ENCODE results near the gene SPATA4. TPM values are rescaled to one million over a fixed set of nuclear protein-coding genes. Genes with fewer than 3 reads are reported as not detected.

Gene SPATA4
- polyA plus RNA-seq, 1 of the 3 experiments (the other 2 are of a cell fraction) = 0.21 TPM

DNA sequence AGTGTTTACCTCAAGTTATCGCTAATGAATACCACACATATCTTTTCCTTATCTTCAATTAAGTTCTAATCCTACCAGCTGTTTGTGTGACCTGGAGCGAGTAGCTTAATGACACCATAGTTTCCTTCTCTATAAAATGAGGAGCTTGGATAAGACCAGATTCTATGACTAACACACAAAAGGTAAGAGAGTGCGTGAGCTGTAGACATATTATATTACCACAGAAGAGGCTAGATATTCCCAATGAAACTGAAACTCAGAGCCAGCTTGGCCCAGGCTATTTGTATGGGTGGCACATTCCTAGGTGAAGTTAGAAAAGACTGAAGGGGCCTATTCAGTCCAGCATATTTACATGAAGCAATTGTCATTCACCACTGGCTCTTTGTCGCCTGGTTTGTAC lies 43.4 kb upstream of the SPATA4 start:
- Histone ChIP-seq H3K36me3 (replicated peaks in 1 of 2; ENCODE audit: control insufficient read depth in 1 of 2, insufficient read depth in 2 of 2, low read length in 1 of 2) (no peaks in the 10 kb centered on the region), H3K9me3 (no peaks in the 10 kb centered on the region), H3F3A (replicated peaks; ENCODE audit: insufficient read depth) (no peaks in the 10 kb centered on the region), H3K27me3 (ENCODE audit: insufficient read depth) (no peaks in the 10 kb centered on the region), H3K27ac (ENCODE audit: low read depth in 2 of 2, low read length in 1 of 2) (peak overlapping the region; percentile 55 to 62; a peak in 2 of 4 replicates), H3K4me2 (peak overlapping the region; percentile 25; the same call in 1 of the 2 replicates), H3K9ac (no peak overlapping the region), H3K4me3 (ENCODE audit: low read depth in 2 of 2, low read length in 1 of 2) (no peak overlapping the region), H4K20me1 (ENCODE audit: insufficient read depth) (no peaks in the 10 kb centered on the region), H3K9me2 (no peaks in the 10 kb centered on the region), H3K4me1 (ENCODE audit: control insufficient read depth in 1 of 2, insufficient read depth in 2 of 2, low read depth in 1 of 2, low read length in 1 of 2) (peaks cover 0 to 15% of the 10 kb centered on the region in 2 experiments; a peak in 3 of 4 replicates), H3K79me2 (ENCODE audit: insufficient read depth) (no peaks in the 10 kb centered on the region), H2AFZ (ENCODE audit: low read depth) (no peak overlapping the region)
- no peak for DNase-seq
- ChIA-PET POLR2A (no interaction called here), CTCF (interaction anchor here (0.8 to 0.9 kb wide), 2 partner anchors 89 to 101 kb away, joined by 3 to 4 read pairs; no protein-coding TSS in a partner anchor)
- TF ChIP-seq, protein P1, sequence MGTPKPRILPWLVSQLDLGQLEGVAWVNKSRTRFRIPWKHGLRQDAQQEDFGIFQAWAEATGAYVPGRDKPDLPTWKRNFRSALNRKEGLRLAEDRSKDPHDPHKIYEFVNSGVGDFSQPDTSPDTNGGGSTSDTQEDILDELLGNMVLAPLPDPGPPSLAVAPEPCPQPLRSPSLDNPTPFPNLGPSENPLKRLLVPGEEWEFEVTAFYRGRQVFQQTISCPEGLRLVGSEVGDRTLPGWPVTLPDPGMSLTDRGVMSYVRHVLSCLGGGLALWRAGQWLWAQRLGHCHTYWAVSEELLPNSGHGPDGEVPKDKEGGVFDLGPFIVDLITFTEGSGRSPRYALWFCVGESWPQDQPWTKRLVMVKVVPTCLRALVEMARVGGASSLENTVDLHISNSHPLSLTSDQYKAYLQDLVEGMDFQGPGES (IDR thresholded peaks at IDR 0.05; ENCODE audit: low read depth, low read length) = no peak
- no peak for TF ChIP-seq RAD21 (IDR thresholded peaks at IDR 0.05; ENCODE audit: low read length)
- 63% methylated on average over 4 of the region's 4 CpGs for WGBS (ENCODE audit: low lambda C conversion rate)

DNA sequence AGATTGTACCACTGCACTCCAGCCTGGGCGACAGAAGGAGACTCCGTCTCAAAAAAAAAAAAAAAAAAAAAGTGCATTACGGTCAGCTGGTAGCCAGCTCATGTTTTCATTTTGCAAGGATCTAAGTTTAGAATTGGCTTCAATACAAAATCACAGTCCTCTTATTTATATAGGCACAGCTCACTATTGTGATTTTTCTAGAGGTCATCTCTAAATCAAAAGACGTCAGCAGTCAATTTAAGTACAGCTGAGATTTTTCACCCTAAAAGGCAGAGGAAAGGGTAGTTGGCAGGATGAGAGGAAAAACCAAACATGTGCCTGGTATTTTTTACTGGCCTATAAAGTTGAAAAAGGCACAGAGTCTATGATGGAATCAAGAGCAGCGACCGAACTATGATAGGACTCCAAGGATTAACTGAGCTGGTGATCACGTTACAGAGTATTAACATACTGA lies 42.8 kb upstream of the SPATA4 start:
- H3K79me2 ChIP-seq (ENCODE audit: insufficient read depth) = no peaks in the 10 kb centered on the region
- no peaks in the 10 kb centered on the region for H3K9me3 ChIP-seq
- CTCF ChIA-PET = interaction anchor here (0.9 kb wide), 2 partner anchors 21 to 88 kb away, joined by 4 read pairs; no protein-coding TSS in a partner anchor
- H3K27me3 ChIP-seq (ENCODE audit: insufficient read depth) = no peaks in the 10 kb centered on the region
- H3K9ac ChIP-seq = no peak overlapping the region
- POLR2A ChIA-PET = no interaction called here
- no peak overlapping the region for H2AFZ ChIP-seq (ENCODE audit: low read depth)
- H3K4me1 ChIP-seq (ENCODE audit: control insufficient read depth in 1 of 2, insufficient read depth in 2 of 2, low read depth in 1 of 2, low read length in 1 of 2) = peaks cover 0 to 15% of the 10 kb centered on the region in 2 experiments; a peak in 3 of 4 replicates
- peak overlapping the region; percentile 25; the same call in 1 of the 2 replicates for H3K4me2 ChIP-seq
- H4K20me1 ChIP-seq (ENCODE audit: insufficient read depth) = no peaks in the 10 kb centered on the region
- no peak for DNase-seq
- peak overlapping the region; percentile 55 to 62; a peak in 2 of 4 replicates for H3K27ac ChIP-seq (ENCODE audit: low read depth in 2 of 2, low read length in 1 of 2)
- WGBS (ENCODE audit: low lambda C conversion rate) = 43% methylated on average over 7 of the region's 7 CpGs
- H3K4me3 ChIP-seq (ENCODE audit: low read depth in 2 of 2, low read length in 1 of 2) = no peak overlapping the region
- peak; percentile 39; the same call in 1 of the 2 replicates for TF ChIP-seq TCF12 (IDR thresholded peaks at IDR 0.05)
- peak; percentile 36; the same call in 1 of the 2 replicates for TF ChIP-seq MEF2A (IDR thresholded peaks at IDR 0.05; ENCODE audit: borderline replicate concordance, low read depth)
- TF ChIP-seq RXRA (IDR thresholded peaks at IDR 0.05; ENCODE audit: borderline replicate concordance, low read depth) = no peak
- TF ChIP-seq EZH2phosphoT487 (IDR thresholded peaks at IDR 0.05; ENCODE audit: borderline replicate concordance, low read depth) = no peak
- 0 out of 2 replicates have a peak, but pooled peaks have one; percentile 20 for TF ChIP-seq JUND (IDR thresholded peaks at IDR 0.05)
- TF ChIP-seq PBX3 (IDR thresholded peaks at IDR 0.05) = peak; percentile 62
- TF ChIP-seq CHD2 (IDR thresholded peaks at IDR 0.05; ENCODE audit: low read length, partially characterized antibody) = no peak
- no peak for TF ChIP-seq RFX5 (IDR thresholded peaks at IDR 0.05; ENCODE audit: low read length)
- TF ChIP-seq, protein P1 (IDR thresholded peaks at IDR 0.05; ENCODE audit: low read depth, low read length) = no peak
- no peak for TF ChIP-seq FOXM1 (IDR thresholded peaks at IDR 0.05; ENCODE audit: low read depth)
- TF ChIP-seq EP300 (IDR thresholded peaks at IDR 0.05; ENCODE audit: borderline replicate concordance in 1 of 2, low read depth in 1 of 2, low read length in 1 of 2) = peak in 1 of 2 experiments; percentile 25; a peak in 1 of 4 replicates
- no peak for TF ChIP-seq USF2 (IDR thresholded peaks at IDR 0.05; ENCODE audit: borderline replicate concordance, low read depth, low read length)
- no peak for TF ChIP-seq POLR2AphosphoS5 (IDR thresholded peaks at IDR 0.05; ENCODE audit: low read depth, low read length)
- peak; percentile 35; the same call in 1 of the 2 replicates for TF ChIP-seq NFIC (IDR thresholded peaks at IDR 0.05; ENCODE audit: borderline replicate concordance)
- no peaks in the 10 kb centered on the region for H3K9me2 ChIP-seq
- H3F3A ChIP-seq (replicated peaks; ENCODE audit: insufficient read depth) = no peaks in the 10 kb centered on the region
- no peaks in the 10 kb centered on the region for H3K36me3 ChIP-seq (replicated peaks in 1 of 2; ENCODE audit: control insufficient read depth in 1 of 2, insufficient read depth in 2 of 2, low read length in 1 of 2)

Measured in SK-N-SH (cell line).